GM19468 (cell line): ENCODE results near the gene NOXA1.
"Not testable (repeated sequence)": the region's sequence is repeated elsewhere in the genome, so short reads cannot be mapped to it uniquely, and the experiment has no call there.

Experiments used
- ATAC-seq: cut with Tn5 transposase; IDR thresholded peaks from one replicate; pipeline ENCODE4 v1.9.1; 2021; ENCODE audit warnings: mild to moderate bottlenecking, moderate library complexity, moderate number of reproducible peaks; ENCODE audit not compliant: unreplicated experiment; ENCODE audit errors: extremely low read depth

NOXA1 gene

DNA sequence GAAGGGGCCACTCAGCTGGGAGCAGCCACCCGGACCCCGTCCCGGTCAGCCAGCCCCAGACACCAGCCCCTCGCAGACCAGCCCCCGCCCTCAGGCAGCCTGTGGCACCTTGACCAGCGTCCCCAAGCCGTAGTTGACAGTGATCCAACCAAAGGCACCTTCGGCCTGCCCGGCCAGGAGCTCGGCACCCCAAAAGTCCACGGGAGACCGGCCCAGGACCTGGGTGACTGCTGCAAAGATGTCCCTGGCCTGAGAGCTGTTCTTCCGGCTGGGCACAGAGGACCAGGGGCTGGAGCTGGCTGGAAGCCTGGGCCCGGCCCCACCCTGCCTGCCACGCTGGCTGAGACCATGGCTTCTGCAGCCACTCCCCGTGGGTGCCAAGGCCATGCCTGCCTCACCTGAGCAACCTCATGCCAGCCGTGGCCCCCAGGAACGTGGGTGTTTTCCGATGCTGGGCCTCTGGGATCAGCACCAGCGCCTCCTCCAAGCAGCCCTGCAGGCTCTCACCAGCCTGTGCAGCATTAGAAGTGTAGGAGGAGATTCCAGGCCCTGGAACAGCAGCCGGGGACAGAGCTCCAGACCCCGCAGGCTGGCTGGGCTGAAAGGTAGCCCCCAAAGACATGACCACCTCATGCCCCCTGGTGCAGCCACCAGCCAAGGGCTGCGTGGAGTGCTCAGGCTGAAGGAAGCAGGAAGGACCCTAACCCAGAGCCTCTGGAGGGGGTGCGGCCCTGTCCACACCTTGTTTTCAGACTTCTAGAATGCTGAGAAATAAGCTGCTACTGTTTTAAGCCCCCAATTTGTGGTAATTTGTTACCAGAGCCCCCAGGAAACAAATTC is 13.8 kb downstream of the NOXA1 start:
- ATAC-seq: no peak

DNA sequence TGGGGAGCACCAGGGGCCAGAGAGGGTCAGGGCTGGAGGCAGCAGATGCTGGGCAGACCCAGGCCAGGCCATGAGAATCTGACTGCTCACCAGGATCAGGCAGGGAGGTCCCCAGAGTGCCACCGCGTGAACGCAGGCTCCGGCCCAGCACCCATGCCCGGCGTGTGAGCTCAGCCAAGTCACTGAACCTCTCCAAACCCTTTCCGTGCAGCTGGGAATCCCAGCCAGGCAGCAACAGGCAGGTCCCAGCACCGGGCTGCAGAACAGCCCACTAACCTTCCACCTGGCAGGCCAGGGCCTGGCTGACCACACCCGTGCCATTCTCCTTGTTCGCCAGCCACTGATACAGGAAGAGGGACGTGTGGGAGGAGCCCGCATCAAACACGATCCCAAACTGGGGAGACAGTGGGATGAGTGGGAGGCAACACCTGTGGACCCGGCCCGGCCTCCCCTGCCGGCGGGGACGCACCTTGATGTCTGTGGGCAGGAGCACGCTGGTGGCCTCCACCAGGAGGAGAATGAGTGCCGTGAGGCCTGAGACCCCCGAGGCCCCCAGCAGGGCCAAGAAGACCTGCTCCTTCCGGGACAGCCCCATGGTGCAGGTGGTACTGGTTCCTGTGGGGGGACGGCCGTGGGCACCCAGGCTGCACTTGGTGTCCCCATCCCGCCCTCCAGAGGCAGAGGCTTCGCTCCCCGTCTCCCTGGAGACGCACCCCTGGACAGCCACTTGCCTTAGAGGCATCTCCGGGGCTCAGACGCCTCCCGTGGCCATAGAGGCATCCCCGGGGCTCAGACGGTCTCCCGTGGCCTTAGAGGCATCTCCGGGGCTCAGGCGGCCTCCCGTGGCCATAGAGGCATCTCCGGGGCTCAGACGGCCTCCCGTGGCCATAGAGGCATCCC is 14.7 kb downstream of the NOXA1 start:
- no peak for ATAC-seq

DNA sequence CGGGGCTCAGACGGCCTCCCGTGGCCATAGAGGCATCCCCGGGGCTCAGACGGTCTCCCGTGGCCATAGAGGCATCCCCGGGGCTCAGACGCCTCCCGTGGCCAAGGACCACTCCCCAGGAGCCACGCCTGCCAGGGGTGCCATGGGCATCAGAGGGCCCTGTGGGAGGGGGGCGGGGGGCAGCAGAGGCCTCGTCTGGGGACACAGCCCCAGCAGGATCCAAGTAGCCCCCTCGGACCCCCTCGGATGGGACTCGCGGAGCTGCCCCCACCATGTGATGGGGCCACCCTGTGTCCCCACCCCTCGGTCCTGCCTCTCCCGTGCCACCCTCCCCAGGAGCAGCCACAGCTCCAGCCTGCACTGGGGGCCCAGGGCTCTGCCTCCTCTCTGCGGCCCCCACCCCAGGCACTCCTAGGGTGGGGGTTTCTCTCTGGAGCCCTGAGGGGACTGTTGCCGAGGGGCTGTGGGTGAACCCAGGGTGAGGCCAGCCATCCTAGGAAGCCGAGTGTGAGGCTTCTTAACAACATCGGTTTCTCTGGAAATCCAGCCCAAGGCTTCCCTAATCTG is 15.5 kb downstream of the NOXA1 start:
- no peak for ATAC-seq

DNA sequence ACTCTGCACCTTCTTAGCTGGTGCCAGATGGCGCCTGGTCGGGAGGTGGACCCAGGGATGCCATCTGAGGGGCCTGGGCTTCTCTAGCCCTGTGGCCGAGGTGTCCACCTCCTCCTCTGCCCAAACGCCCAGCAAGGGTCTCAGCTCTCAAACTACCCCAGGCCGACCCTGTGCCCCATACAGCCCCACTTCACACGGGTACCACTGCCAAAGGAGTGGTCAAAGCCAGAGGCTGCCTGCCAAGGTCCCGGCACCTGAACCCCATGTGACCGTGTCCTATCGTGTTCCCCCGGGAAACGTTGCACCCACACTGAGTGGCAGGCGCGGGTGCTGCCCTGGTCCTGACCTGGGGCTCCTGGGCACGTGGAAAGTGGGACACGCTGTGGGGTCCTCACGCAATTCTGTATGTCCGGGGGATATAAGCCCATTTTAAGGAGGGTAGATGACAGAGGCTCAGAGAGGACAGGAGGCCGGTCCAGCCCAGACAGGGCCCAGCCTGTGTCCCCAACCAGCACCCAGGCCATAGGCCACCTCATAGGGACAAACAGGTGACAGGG is 16.0 kb downstream of the NOXA1 start:
- ATAC-seq: no peak

DNA sequence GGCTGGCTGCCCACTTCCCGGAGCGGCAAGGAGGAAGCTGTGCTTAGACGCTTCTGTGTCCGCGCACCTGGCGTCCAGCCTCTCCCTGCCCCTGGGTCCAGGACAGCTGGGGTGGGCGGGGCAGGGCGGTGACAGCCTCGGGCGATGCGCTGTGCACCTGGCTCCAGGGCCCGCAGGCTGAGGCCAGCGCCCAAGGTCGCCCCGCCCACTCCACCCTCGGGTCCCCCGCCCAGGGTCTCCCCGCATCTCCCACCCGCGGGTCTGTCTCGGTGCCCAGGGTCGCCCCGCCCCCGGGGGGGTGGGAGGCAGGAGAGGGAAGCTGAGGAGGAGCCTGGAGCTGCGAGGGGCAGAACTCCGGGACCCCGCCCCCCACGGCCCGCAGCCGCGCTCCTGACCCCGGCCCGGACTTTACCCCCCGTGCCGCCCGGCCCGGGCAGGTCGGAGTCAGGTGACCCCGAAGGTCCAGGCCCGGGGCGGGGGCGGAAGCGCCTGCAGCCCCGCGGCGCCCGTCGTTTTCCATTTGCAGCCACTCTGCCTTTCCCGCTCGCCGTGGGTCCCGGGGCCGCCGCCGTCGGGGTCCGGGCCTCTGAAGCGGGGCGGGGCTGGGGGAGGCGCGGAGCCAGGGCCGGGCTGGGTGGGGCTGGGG is 18.2 kb downstream of the NOXA1 start, which contains the start of gene ENTPD8:
ENTPD8 (minus strand) TSS at position 69 of the 646 bp plus-strand sequence. CDS start 3,072 bp downstream, outside the sequence.
- no peak for ATAC-seq

DNA sequence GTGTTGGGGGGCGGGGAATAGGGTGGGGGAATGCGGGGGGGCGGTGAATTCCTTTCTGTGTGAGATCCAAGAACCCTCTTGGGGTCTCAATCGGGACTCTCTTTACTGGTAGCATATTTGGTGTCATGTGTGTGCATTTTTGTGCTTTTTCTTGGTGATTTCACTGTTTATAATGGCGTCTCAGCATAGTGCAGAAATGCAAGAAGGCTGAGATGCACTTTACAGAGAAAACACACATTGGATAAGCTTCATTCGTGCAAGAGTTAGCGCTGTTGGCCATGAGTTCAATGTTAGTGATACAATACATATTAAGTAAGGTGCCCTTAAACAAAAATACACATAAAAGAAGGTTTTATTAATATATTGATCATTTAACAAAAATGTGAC is 18.7 kb downstream of the NOXA1 start:
- ATAC-seq: no peak

DNA sequence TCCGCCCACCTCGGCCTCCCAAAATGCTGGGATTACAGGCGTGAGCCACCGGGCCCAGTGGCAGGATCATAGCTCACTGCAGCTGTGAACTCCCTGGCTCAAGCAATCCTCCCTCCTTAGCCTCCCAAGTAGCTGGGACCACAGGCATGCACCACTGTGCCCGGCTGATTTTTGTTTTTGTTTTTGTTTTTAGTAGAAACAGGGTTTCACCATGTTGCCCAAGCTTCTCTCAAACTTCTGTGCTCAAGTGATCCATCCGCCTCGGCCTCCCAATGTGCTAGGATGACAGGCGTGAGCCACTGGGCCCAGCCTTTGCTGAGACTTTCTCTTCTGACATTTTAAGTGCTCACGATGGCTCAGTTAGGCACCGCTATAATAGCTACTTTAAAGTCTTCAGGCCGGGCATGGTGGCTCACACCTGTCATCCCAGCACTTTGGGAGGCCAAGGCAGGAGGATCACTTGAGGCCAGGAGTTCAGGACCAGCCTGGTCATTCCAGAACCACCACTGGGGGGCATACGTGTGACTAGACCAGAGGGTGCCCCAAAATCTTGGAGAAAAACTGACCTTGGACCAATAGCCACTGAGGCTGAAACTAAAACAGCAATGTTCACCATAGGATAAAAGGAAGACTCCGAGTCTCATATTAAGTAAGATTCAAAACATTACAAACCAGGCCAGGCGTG is 21.1 kb downstream of the NOXA1 start:
- no peak for ATAC-seq

DNA sequence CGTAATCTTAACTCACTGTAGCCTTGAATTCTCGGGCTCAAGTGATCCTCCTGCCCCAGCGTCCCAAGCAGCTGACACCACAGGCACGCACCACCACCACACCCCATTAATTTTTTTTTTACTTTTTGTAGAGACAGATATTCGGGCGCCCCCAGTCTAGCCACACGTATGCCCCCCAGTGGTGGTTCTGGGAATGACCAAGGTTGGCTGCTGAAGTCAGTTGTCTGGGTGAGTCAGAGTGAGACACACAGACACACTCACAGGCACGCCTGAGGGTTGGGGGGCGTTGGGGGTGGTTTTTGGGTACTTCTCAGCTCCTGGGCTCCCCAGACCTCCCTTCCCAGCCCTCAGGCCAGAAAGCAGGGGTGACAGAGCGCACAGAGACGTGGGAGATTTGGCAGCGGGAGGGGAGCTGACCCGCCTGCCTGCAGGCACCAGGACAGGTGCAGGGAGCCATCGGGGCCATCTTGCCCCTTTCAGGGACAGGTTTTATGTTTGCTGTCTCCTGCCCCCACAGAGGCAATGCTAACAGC is 22.1 kb downstream of the NOXA1 start:
- no peak for ATAC-seq

DNA sequence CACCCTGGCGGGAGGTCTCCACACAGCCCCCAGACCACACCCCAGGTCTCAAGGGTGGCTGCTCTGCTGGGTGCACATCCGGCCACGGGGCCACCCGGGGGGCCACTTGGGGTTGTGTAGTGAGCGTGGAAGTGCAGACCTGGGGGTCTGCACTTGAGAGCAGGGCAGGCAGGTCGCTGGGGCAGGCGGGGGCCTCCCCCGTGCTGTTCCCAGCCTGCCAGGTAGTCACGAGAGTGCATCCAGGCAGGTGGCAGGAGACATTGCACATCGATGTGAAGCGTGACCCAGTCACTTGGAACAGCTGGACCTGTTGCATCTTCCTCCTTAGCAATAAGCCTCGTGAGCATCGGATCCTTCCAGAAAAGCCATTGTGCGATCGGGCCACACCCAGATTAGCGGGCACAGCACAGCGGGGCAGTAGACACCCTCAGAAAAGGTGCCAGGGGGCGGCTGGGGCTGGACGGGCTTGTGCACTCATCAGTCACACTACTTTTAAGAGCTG is 22.8 kb downstream of the NOXA1 start:
- no peak for ATAC-seq

DNA sequence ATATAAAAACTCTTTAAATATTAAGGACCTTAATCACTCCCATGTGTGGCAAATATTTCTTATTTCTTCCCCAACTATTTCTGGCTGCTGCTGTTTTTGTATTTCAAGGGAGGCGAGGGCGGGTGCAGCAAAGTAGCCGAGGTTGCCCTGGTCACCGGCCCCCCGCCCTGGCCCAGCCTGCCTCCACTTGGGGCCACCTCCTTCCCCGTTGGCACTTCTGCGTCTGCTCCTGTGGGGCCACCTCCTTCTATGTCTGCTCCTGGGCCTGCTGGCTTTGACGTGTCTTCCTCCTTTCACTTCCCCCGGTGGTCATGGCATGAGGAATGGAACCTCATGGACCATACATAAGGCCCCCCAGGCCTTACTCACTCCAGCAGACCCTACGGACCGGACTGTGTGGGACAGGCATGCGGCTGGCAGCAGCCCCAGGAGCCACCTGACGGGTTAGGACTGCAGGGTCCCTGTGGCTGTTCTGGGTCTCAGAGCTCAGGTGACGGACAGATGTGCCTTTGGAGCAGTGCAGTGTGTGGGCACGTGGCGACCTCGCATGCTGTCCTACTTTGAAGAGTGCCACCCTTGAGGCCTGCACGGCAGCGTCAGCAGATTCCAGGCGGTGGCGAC is 23.8 kb downstream of the NOXA1 start:
- ATAC-seq: no peak

DNA sequence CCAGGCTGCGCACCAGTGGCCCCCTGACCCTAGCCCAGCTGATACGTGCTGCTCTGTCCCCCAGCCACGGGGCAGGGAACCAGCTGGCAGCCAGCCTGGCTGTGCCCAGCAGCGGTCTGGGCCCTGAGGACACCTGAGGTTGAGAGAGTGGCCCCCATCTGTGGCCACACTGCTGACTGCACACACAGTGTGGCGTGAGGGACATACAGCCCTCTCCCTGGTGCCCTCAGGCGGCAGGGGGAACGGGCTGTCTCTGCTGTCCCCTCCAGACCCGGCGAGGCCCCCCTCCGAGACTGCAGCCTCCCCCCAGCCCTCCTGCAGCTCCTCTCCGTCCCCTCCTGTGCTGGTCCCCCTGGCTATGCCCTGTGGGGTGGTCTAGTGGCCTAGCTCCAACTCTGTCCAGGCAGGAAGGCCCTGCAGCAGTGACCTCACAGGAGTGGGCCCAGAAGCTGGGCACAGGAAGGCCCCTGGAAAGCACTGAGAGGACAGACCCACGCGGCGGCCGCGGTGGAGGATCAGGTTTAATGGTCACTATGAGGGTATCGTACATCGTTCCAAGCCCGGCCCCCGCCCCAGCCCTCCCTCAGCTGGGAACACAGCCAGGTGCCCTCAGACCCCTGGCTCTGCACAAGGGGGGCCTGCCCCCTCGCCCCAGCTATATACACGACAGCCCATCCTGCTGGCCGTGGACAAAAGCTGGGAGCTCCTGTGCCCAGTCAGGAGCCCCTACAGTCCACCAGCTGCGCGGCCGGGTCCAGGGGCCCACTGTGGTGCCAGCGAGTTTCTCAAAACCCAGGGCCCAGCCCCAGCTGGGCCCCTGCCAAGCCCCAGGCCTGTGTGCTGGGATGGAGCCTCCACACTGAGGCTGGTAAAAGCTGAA is 24.8 kb downstream of the NOXA1 start:
- no peak for ATAC-seq

DNA sequence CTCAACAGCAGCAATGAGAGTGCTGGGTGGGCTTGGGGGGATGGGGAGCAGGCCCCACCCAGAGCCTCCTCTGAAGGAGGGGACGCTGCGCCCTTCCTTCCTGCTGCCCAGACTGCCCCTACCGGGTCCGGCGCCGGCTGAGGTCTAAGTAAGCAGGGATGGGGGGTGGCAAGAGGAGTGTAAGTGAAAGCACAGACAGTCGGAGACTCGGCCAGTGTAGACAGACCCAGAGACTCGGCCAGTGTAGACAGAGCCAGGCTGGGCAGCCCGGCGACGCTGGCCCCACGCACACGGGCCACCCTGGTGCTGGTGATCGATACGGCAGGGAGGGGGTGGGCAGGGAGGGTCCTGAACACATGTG is 25.4 kb downstream of the NOXA1 start:
- no peak for ATAC-seq

DNA sequence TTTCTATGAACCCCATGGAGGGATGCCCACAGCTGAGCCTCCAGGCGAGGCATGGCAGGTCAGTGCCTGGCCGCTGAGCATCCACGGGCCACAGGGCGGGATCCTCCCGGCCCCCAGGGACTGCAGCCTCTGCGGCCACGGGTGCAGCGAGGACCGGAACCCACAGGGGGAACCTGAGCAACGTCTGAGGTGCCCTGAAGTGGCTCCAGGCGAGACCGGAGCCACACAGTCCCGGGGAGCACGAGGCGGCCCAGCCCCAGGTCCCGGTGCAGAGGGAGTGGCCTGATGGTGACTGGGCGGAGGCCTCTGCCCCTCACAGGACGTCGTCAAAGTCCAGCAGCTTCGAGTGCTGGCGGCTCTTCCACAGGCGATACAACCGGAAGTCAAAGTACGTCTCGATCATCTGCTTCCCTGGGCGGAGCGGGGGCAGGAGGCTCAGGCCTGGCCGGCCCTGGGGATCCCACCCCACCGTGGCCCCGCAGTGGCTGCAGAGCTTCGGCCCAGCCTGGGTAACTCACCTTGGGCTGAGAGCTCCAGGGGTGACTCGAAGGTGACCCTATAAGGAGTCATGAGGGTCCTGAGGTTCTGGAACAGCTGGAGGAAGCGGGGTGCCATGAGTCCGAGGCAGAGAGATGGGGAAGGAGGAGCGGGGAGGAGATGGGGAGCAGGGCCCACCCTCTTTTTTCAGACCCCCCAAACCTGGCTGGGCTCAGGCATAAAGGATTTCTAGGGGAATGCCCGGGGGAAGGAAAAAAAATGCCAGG is 26.1 kb downstream of the NOXA1 start:
- ATAC-seq: no peak

DNA sequence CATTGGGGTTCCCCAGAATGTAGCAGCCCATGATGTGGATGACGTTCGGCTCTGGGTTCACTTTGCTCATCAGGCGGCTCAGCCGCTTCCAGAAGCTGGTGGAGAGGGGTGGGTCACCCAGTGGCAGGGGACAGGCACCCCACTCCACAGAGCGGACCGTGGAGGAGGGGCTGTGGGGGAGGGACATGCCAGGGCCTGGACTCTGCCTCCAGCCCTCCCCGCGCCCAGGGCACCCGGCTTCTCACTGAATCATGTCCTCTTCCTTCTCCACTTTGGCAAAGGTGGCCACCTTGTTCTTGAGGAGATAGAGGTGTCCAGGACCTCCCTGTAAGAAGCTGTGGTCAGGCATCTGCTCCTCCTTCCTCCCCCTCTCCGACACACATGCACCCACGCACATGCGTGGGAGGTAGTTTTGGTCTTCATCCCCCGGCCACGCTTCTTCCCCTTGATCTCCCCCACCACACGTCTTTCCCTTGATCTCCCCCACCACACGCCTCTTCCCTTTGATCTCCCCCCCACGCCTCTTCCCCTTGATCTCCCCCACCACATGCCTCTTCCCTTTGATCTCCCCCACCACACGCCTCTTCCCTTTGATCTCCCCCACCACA is 26.8 kb downstream of the NOXA1 start:
- no peak for ATAC-seq

DNA sequence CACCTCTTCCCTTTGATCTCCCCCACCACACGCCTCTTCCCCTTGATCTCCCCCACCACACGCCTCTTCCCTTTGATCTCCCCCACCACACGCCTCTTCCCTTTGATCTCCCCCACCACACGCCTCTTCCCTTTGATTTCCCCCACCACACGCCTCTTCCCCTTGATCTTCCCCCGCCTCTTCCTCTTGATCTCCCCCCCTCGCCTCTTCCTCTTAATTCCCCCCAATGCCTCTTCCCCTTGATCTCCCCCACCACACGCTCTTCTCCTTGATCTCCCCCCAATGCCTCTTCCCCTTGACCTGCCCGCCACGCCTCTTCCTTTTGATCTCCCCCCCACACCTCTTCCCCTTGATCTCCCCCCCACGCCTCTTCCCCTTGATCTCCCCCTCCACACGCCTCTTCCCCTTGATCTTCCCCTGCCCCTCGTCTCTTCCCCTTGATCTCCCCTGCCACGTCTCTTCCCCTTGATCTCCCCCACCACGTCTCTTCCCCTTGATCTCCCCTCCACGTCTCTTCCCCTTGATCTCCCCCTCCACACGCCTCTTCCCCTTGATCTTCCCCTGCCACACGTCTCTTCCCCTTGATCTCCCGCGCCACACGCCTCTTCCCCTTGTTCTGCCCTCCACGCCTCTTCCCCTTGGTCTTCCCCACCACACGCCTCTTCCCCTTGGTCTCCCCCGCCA is 27.5 kb downstream of the NOXA1 start:
- ATAC-seq: not testable (repeated sequence)
